Measurements from ENCODE around the gene ADAMTS17. TPM values are rescaled to one million over a fixed set of nuclear protein-coding genes. Genes with fewer than 3 reads are reported as not detected.

ADAMTS17 gene
- total and polyA plus RNA-seq, 2 experiments from 2014 or later, result 0.69 to 3.3 TPM

- Histone ChIP-seq H3K36me3 (no peaks in the 10 kb centered on the region), H3K27me3 (no peaks in the 10 kb centered on the region), H3K4me1 (ENCODE audit: low read depth) (no peaks in the 10 kb centered on the region), H3K27ac (no peak overlapping the region), H3K4me3 (no peak overlapping the region), H3K9me3 (ENCODE audit: low read depth) (no peaks in the 10 kb centered on the region)
- TF ChIP-seq CTCF (IDR thresholded peaks at IDR 0.05; ENCODE audit: low read depth, low read length), result no peak
- no peak for DNase-seq (ENCODE audit: low read depth in 1 of 2, low spot score in 1 of 2)
Observed at GRCh38 chr15:100269831-100270230, 71.9 kb downstream of the ADAMTS17 start.

- no peak for TF ChIP-seq CTCF (IDR thresholded peaks at IDR 0.05; ENCODE audit: low read depth, low read length)
Observed at GRCh38 chr15:100266166-100266565, 75.6 kb downstream of the ADAMTS17 start.

GRCh38 chr15:100265641-100266035, 76.1 kb downstream of the ADAMTS17 start:
- no peak for DNase-seq (ENCODE audit: low read depth in 1 of 2, low spot score in 1 of 2)
- no peaks in the 10 kb centered on the region for H3K4me1 ChIP-seq (ENCODE audit: low read depth)
- H3K9me3 ChIP-seq (ENCODE audit: low read depth), result no peaks in the 10 kb centered on the region
- H3K36me3 ChIP-seq, result no peaks in the 10 kb centered on the region
- no peaks in the 10 kb centered on the region for H3K27me3 ChIP-seq
- no peak overlapping the region for H3K4me3 ChIP-seq
- H3K27ac ChIP-seq, result no peak overlapping the region
- TF ChIP-seq CTCF (IDR thresholded peaks at IDR 0.05; ENCODE audit: low read depth, low read length), result no peak

More at GRCh38 chr15:100266166-100266565, 75.6 kb downstream of the ADAMTS17 start:
- no peaks in the 10 kb centered on the region for H3K36me3 ChIP-seq
- no peak overlapping the region for H3K27ac ChIP-seq
- H3K27me3 ChIP-seq, result no peaks in the 10 kb centered on the region
- no peak overlapping the region for H3K4me3 ChIP-seq
- H3K9me3 ChIP-seq (ENCODE audit: low read depth), result no peaks in the 10 kb centered on the region
- H3K4me1 ChIP-seq (ENCODE audit: low read depth), result no peaks in the 10 kb centered on the region
- DNase-seq (ENCODE audit: low read depth in 1 of 2, low spot score in 1 of 2), result no peak

- no peaks in the 10 kb centered on the region for H3K27me3 ChIP-seq
- H3K9me3 ChIP-seq (ENCODE audit: low read depth), result no peaks in the 10 kb centered on the region
- no peaks in the 10 kb centered on the region for H3K36me3 ChIP-seq
- TF ChIP-seq CTCF (IDR thresholded peaks at IDR 0.05; ENCODE audit: low read depth, low read length), result no peak
- H3K4me1 ChIP-seq (ENCODE audit: low read depth), result no peaks in the 10 kb centered on the region
- DNase-seq (ENCODE audit: low read depth in 1 of 2, low spot score in 1 of 2), result no peak
- H3K27ac ChIP-seq, result no peak overlapping the region
- no peak overlapping the region for H3K4me3 ChIP-seq
Observed at GRCh38 chr15:100264994-100265640, 76.7 kb downstream of the ADAMTS17 start.

- no peaks in the 10 kb centered on the region for H3K27me3 ChIP-seq
- no peaks in the 10 kb centered on the region for H3K9me3 ChIP-seq (ENCODE audit: low read depth)
- no peaks in the 10 kb centered on the region for H3K36me3 ChIP-seq
- no peak overlapping the region for H3K27ac ChIP-seq
- no peak for TF ChIP-seq CTCF (IDR thresholded peaks at IDR 0.05; ENCODE audit: low read depth, low read length)
- no peak overlapping the region for H3K4me3 ChIP-seq
- DNase-seq (ENCODE audit: low read depth in 1 of 2, low spot score in 1 of 2), result no peak
- no peaks in the 10 kb centered on the region for H3K4me1 ChIP-seq (ENCODE audit: low read depth)
Observed at GRCh38 chr15:100263721-100264455, 77.9 kb downstream of the ADAMTS17 start.
